Inferior parietal cortex (tissue), 1 donor: ENCODE data around the gene SPHK2.
"Not testable (repeated sequence)": the region's sequence is repeated elsewhere in the genome, so short reads cannot be mapped to it uniquely, and the experiment has no call there.

ENCODE experiments used
- DNase-seq: peaks from one replicate; pipeline ENCODE4 v3.0.0-alpha.2; 2016; ENCODE audit errors: extremely low spot score

The SPHK2 gene

DNA sequence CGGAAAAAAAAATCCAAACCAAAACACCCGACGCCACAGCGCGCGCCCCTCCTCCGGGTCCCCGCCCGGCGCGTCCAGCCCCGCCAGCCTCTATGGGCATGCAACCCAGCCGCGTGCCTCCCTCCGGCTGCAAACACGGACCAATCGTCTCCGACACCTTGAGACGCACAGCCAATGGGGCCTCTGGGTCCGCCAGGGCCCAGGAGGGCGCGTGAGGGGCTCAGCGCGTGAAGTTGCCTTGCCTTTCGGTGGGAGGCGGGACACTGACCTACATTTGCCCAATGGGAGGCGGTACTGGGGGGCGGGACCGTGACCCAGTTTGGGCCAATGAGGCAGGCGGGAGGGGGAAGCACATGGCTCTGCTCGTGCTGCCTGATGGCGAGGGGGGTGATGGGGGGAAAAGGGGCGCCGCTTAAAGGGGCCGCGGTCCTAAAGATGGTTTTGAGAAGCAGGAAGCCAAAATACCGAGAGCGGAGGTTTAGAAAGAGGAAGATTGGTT, 18.2 kb downstream of the SPHK2 start:
- DNase-seq, result peak; percentile 97

DNA sequence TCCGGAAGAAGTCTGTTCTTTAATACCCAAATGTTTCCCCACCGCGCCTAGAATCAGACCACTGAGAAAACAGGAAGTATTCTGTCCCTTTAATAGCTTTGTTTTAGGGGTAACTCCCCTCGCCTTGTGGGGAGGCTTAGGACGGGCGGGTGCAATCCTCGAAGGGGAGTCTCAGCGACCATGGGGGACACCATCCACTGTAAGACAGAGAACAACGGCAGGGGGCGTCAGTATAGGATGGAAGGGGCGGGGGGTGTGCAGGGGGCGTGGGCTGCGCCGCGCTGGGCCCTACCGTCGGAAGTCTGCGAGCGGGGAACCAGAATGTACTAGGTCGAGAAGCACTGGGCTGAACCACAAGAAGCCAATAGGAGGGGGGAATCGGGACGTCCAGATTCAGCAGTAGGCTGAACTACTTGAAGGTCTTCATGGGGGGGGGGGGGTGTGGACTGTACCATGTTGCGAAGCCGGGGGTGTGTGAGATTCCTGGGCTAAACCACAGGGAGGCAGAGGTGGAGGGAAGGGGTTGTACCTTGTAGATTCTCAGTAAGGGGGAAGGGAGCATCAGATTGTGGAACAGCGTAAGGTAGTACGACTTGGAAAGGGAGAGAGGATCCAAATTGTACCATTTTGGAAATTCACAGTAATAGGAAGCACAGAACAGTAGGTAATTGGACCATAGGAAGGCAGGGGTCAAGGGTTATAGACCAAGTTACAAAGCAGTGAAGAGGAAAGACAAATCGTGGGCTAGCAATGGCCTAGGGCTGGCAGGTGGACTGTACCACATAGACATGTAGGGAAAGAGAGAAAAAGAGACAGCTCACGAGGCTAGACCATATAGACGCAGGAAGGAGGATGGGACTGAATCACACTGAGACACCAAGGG, 18.9 kb downstream of the SPHK2 start:
- peak; percentile 84 for DNase-seq

DNA sequence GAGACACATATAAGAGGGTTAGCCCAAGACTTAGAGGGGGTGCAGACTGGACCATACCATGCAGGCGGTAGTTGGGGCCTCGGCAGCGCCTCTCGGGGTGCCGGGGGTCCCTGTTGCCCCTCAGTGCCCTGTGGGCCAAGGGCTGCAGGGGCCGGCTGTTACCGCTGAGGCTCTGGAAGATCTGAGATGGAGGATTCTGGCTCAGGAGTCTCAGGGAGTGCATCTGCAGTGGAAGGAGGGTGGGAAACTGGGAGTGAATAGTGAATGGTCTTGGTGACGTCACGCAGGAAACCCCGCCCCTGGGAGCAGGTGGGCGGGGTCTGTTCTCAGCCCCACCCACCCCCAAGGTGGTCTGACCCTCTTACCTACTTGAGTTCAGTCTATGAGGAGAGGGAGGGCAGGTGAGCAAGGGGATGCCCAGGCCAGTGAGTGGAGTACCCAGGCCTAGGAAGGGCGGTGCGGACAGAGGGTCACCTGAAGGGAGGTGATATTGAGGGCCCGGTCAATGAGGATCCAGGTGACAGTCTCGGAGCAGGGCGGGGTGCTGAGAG, 19.6 kb downstream of the SPHK2 start:
- DNase-seq, result no peak

DNA sequence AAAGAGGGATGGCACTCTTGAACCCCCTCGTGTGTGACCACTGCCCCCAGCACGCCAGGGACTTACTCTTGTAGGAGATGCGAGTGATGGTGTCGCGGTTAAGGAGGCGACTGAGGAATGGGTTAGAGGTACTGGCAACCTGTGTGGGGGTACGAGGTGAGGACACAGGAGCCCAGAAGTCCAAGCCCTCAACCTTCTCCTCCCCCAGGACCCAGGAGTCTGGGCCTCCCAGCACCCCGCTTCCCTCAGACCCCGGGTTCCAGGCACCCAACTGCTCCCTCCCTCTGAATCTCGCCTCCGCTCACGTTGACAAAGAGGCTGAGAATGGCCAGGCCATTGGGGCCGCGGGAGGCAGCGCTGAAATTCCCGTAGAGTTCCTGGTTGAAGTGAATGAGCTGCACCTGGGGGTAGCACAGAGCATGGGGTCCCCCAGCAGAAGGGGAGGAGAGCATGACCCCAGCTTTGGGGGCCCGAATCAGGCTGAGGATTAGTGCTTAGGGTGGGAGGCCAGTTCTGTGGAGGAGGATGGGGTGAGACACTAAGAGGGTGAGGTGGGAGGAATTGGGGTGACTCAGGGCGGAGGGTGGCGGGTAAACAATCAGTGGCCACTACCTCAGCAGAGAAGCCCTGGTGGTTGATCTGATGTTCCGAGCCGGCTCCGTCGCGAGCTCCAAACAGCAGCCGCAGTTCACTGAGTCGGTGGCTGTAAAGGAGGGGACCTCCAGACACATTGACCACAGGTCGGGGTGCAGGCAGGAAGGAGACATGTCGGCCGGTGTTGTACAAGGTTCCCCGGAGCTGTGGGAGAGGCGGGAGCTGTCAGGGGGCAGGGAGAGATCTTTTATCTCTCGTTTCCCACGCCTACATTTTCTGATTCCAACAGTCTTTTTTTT, 20.4 kb downstream of the SPHK2 start:
- DNase-seq, result no peak

DNA sequence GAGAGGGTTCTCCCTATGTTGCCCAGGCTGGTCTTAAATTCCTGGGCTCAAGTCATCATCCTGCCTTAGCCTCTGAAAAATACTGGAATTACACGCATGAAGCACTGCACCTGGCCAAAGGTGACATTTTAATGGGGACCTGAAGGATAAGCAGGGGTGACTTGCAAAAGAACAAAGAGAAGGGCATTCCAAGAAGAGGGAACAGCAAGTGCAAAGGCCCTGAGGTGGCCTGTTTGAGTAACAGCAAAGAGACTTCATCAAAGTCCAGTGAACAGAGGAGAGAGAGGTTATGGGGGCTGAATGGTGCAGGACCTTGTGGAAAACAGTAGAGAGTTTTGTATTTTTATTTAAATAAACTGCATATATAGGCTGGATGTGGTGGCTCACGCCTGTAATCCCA, 22.5 kb downstream of the SPHK2 start:
- DNase-seq, result no peak

DNA sequence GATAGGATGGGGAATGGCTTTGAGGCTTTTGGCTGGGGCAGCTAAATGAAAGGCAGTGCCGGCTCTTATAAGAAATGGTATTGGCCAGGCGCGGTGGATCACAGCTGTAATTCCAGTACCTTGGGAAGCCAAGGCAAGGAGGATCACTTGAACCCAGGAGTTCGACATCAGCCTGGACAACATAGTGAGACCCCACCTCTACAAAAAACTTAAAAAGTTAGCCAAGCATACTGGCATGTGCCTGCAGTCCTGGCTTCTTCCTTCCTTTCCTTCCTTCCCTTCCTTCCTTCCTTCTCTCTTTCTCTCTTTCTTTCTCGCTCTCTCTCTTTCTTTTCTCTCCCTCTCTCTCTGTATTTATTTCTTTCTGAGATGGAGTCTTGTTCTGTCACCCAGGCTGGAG, 23.6 kb downstream of the SPHK2 start:
- no peak for DNase-seq

DNA sequence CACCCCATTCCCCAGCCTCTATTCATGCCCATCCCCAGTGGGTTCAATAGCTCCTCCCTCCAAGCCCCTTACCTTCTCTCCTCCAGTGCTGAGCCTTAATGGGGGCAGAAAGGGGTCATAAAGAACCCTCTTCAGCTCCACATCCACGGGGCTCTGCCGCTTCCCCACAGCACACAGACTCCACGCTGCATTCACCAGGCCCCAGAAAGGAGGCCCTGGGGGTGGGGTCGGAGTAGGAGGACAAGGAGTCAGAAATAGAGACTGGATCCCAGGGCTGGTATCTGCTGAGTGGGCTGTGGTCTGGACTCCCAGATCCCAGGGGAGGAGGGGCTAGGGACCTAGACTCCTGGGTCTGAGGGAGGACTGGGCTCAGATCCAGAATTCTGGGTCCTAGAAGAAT, 25.0 kb downstream of the SPHK2 start:
- no peak for DNase-seq

DNA sequence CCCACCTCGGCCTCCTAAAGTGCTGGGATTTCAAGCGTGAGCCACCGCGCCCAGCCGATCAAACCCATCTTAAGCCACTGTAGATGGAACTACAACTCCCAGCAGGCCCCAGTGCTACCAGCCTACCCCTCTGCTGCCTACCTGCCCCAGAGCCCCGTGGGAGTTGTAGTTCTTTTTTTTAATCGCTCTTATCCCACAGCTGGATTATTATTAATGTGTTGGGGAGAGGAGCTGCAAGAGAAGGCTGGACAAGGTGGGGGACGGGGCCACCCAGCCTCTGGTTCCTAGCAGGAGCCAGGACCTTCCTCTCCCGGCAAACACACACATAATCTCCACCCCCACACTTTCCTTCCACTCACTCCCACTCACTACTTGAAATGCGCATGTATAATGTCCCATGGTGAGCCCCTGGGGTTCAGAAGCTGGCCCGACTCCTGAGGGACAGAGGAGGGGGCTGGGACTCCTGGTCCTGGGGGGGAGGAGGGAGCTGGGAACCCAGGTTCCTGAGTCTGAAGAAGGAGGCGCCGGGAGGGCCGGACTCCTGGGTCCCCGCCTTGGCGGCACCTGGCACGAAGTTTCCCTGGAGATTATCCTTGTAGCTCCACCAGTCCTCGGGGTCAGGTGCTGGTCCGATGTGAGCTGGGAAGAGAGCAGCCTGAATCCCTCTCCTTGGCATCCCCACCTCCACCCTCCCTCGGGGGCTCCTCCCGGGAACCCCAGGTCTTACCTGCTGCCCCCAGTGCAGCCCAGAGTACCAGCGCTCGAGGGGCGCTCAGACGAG, 25.7 kb downstream of the SPHK2 start:
- DNase-seq, result peak; percentile 86

DNA sequence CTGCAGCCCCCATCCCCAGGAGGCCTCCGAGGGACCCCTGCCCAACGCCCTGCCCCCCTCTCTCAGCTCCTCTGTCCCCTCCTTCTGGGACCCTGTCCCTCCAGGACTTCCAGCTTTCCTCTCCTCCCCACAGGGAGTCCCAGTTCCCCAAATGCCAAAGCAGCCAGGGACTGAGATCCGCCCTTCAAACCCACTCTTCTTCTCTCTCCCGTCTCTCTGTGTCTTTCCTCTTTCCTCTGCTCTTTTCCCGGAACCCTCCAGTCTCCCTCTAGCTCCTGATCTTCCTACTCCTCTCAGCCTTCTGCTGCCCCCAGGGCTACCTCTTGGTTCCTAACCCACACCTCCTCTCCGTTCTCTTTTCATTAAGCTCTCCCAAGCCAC, 26.3 kb downstream of the SPHK2 start:
- no peak for DNase-seq

DNA sequence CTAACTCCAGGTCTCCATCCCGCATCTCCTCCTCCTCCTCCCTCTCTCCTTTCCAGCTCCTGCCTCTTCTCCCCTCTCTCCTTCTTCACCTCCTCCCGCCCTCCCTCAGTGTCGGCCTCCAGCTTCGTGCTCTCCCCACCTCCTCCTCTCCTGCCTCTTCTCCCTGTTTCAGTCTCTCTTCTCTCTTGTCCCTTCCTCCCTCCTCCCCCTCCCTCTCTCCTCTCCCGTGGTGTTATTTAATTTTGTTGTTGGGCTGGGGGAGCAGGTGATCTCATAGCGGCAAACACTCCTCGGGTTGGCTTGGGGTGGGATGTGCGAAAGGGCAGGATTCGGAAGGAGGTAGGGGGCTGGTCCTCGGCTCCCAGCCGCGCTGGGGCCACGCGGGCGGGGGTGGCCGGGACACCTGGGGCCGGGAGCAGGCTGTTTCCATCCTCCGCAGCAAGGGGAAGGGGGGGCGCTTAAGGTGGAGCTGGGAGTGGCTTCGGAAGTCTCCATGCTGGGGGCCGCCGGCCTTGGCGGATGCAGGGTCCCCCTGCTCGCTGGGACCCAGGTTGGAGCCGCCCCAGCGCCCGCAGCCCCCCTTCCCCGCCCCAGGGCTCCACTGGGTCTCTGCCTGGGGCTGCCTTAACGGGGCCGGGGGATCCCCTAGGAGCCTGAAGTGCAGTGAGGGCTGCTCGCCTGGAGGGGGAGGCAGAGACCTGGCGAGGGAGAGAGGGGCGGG, 26.9 kb downstream of the SPHK2 start, which contains the start of gene CA11:
Gene CA11 (minus strand): TSS at position 187 of the 721 bp plus-strand sequence. CDS start 555 bp downstream, outside the sequence.
- peak; percentile 87 for DNase-seq

DNA sequence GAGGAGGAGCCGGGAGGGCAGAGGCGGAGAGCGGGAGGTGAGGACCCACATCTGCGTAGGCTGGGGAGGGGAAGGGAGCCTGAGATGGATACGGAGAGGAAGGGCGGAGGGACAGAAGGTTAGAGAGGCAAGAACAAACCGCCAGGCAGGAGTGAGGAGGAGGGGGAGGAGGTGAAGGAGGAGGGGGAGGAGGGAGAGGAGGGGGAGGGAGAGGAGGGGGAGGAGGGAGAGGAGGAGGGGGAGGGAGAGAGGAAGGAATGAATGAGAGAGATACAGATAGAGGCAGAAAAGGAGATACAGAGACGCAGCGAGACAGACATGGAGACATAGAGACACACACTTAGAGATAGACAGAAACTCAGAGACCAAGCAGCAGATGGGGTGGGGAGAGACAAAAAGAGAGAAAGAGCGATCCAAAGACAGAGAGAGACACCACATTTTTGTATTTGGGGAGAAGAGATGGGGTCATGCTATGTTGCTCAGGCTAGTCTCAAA, 27.5 kb downstream of the SPHK2 start:
- DNase-seq, result no peak

DNA sequence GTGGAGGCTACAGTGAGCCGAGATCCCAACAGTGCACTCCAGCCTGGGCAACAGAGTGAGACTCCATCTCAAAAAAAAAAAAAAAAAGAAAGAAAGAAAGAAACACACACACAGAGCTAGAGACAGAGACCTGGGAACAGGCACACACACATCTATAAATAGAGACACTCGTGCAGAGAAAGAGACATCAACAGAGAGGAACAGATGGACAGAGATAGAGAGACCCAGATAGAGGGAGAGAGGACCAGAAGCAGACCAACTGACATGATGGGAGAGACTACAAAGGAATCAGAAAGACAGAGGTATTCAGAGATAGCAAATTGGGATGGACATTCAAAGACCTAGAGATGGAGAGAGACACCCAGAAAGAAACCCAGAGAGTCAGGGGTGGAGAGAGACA, 28.8 kb downstream of the SPHK2 start:
- no peak for DNase-seq

DNA sequence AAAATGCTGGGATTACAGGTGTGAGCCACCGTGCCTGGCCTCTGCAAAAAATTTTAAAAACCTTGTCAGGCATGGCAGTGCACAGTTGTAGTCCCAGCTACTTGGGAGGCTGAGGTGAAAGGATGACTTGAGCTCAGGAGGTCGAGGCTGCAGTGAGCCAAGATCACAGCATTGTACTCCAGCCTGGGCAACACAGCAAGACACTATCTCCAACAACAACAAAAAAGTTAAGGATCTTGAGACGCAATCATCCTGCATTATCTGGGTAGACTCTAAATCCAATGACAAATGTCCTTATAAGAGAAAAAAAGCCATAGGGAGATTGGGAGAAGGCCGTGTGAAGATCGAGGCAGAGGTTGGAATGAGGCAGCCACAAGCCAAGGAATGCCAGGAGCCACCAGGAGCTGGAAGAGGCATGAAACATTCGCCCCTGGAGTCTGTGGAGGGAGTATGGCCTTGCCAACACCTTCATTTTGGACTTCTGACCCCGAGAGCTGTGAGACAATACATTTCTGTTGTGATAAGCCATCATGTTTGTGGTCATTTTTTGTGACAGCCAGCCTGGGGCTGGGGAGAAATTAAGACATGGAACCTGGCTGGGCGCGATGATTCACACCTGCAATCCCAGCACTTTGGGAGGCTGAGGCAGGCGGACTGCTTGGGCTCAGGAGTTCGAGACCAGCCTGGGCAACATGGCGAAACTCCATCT, 31.8 kb downstream of the SPHK2 start:
- no peak for DNase-seq

DNA sequence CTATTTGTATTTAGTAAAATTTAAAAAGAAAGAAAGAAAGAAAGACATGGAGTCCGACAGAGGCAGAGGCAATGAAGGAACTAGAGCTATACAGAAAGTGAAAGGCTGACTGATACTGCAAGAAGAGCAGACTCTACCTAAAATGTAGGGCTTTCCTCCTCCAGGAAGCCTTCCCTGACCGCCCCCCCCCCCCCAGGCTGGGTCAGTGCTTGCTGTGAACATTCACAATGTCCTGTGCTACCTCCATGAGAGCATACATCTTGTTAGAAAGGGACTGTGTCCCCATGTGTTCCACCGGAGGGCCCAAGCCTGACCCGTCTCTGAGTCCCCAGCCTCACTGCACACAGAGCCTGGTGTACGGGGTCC, 32.4 kb downstream of the SPHK2 start:
- DNase-seq, result no peak

DNA sequence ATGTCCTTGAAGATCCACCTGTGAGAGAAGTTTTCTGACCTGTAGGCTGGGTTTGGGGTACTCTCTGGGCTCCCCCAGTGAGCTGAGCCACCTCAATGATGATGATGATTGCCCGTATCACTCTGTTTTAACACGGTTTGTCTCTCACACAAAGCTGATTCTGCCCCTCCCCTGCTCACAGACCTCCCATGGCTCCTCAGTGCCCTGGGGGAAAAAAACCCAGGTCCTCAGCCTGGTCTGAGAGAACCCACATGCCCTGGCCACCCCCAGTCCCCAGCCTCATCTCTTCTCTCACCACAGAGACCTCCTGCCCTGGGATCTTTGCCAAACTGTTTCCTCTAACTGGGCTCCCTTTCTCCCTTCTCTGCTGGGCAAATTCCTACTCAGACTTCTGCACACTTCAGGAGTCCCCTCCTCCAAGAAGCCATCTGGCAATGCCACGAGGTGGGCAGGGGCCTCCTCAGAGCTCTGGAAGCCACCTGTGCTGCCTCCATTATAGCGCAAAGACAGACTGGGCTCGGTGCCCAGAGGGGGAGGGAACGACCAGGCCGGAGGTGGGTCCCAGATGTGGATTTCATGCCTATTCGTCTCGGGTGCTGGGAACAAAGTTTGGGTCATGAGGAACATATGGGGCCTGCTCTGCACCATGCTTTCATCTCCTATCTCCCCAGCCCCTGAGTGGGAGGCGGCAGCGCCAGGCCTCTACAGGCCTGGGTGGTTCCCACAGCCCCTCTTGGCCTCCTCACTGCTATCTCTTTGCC, 35.2 kb downstream of the SPHK2 start:
- no peak for DNase-seq

DNA sequence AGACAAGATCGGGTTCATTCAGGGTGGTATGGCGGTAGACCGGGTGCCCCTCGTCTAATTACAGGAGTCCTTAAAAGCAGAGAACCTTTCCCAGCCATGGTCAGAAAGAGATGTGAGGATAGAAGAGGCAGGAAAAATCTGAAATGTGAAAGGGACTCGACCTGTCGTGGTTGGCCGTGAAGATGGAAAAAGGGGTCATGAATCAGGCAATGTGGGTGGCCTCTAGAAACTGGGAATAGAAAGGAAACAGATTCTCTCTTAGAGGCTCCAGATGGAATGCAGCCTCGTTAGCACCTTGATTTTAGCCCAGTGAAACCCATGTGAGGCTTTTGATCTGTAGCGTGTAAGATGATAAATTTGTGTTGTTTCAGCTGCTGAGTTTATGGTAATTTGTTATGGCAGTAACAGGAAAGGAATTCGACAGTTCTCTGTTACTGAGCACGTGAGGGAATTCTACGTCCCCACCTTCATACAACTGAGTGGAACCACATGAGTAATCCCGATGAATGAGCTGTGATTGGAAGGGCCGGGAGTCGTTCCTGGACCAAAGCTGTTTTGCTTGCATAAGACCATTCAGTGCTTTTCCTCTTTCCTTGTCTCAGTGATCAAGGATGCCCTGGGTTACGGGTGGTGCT, 37.7 kb downstream of the SPHK2 start:
- DNase-seq, result no peak

DNA sequence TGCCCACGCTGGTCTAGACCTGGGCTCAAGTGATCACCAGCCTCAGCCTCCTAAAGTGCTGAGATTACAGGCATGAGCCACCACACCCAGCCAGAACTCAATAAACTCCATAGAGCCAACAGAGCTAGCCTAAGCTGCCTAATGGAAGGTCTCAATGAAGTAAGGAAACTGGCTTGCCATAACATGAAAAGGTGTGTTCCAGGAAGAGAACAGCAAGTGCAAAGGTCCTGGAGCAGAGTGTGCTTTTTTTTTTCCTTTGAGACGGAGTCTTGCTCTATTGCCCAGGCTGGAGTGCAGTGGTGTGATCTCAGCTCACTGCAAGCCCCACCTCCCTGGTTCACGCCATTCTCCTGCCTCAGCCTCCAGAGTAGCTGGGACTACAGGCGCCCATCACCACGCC, 38.5 kb downstream of the SPHK2 start:
- not testable (repeated sequence) for DNase-seq

DNA sequence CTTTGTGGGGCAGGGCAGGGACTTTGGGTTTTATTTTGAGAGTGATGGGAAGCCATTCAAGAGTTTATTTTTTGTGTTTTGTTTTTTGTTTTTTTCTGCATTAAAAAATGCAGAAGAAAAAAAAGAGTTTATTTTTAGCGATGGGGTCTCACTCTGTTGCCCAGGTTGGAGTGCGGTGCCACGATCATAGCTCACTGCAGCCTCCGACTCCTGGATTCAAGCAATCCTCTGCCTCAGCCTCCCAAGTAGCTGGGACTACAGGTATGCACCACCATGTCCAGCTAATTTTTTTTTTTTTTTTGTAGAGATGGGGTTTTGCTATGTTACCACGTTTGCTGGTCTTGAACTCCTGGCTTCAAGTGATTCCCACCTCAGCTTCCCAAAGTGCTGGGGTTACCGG, 39.2 kb downstream of the SPHK2 start:
- no peak for DNase-seq

DNA sequence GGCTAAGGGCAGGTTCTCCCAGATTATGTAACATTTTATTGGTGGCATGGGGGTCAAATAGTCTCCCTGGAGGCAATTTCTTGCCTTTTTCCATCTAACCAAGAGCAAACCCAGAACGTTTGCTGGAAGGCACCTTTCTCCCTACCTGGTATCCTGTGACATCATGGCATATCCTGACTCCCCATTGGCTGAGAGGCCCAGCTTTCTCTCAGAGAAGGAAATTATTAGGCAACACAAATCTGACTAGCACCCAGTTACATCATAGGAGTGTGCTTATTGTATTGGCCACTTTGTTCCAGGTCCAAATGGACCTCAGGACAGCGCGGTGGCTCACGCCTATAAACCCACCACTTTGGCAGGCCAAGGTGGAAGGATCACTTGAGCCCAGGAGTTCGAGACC, 40.5 kb downstream of the SPHK2 start:
- no peak for DNase-seq
